Measurements from ENCODE around the gene ATP8A1.

DNA sequence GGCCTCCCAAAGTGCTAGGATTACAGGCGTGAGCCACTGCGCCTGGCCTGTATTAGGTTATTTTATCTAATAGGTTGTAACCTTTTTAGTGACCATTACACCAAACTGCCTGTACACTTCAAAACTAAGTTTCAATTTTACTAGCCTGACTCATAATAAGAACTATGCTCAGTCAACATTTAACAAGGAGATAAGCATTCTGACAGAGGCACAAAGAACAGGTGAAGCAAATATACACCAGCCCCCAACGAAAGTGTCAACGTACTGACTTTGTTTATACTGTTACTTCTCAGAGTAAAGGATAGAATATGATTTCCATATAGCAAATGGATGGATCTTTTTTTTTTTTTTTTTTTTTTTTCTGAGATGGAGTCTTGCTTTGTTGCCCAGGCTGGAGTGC is 196.9 kb downstream of the ATP8A1 start:
- TF ChIP-seq, protein P1, sequence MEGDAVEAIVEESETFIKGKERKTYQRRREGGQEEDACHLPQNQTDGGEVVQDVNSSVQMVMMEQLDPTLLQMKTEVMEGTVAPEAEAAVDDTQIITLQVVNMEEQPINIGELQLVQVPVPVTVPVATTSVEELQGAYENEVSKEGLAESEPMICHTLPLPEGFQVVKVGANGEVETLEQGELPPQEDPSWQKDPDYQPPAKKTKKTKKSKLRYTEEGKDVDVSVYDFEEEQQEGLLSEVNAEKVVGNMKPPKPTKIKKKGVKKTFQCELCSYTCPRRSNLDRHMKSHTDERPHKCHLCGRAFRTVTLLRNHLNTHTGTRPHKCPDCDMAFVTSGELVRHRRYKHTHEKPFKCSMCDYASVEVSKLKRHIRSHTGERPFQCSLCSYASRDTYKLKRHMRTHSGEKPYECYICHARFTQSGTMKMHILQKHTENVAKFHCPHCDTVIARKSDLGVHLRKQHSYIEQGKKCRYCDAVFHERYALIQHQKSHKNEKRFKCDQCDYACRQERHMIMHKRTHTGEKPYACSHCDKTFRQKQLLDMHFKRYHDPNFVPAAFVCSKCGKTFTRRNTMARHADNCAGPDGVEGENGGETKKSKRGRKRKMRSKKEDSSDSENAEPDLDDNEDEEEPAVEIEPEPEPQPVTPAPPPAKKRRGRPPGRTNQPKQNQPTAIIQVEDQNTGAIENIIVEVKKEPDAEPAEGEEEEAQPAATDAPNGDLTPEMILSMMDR (IDR thresholded peaks at IDR 0.05; ENCODE audit: poor library complexity, severe bottlenecking): no peak
- no peak for TF ChIP-seq POLR2AphosphoS5 (IDR thresholded peaks at IDR 0.05)
- TF ChIP-seq RAD21 (conservative IDR thresholded peaks at IDR 0.05): no peak
